Activated CD8-positive, alpha-beta memory T cell treated with anti-CD3 and anti-CD28 coated beads, Interleukin-2, amount 10 ng/mL, durations not matched to agents 7 days and 5 days (primary cell): ENCODE results near the gene TBCK. TPM values are rescaled to one million over a fixed set of nuclear protein-coding genes. Genes with fewer than 3 reads are reported as not detected.
"Not testable (repeated sequence)": the region's sequence is repeated elsewhere in the genome, so short reads cannot be mapped to it uniquely, and the experiment has no call there.

Experiments
- ATAC-seq: fragments of 150-1000 bp; cut with Tn5 transposase; one replicate; pipeline ENCODE4 v1.10.0; 2021; ENCODE audit warnings: moderate library complexity
- CTCF ChIA-PET: fragments of 350-600 bp; sonication (Branson Sonifier 250); formaldehyde crosslinking; loops from one replicate; lab custom pipeline; 2021; ENCODE audit warnings: antibody characterized with exemption; lab: Charles Lee
- DNase-seq: peaks from one replicate; pipeline ENCODE4 v3.0.0-alpha.2; 2020
- H3K27ac Mint-ChIP-seq: one replicate; pipeline ENCODE4 v1.8.0; 2021; ENCODE audit warnings: mild to moderate bottlenecking, mixed read lengths
- H3K27me3 Mint-ChIP-seq: one replicate; pipeline ENCODE4 v1.8.0; 2021; ENCODE audit warnings: mixed read lengths
- H3K36me3 Mint-ChIP-seq: one replicate; pipeline ENCODE4 v1.8.0; 2021; ENCODE audit warnings: mild to moderate bottlenecking, mixed read lengths
- H3K4me1 Mint-ChIP-seq: one replicate; pipeline ENCODE4 v1.8.0; 2021; ENCODE audit warnings: mixed read lengths
- H3K4me3 Mint-ChIP-seq: one replicate; pipeline ENCODE4 v1.8.0; 2021; ENCODE audit warnings: mild to moderate bottlenecking, moderate library complexity, mixed read lengths
- H3K9me3 Mint-ChIP-seq: one replicate; pipeline ENCODE4 v1.8.0; 2022; ENCODE audit warnings: low read depth, mixed read lengths
- total RNA-seq, 2 experiments: library from RNA; stranded (reverse); gene quantifications; one replicate each; pipeline ENCODE4 v1.2.3, GENCODE V29; 2021

Gene TBCK
- total RNA-seq, 2 experiments from 2014 or later, result 33.2 to 36.9 TPM

DNA sequence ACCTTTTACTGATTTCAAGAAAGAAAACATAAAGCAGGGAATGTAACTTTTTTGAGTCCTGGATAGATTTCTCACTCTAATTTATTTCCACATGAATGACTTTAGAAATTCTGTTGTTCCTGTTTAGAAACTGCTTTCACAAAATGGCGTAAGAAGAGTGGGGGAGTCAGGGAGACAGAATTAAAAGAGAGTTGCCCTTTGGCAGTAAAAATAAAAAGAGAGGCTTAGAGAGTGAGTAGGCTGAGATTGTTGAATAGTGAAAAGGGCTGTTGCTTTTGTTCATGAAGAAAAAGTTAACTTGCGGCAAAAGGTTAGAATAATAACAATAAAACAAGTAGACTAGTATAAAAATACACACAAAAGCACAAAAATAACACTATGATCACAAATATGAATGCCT is 166.1 kb downstream of the TBCK start:
- CTCF ChIA-PET, result no interaction called here
- Mint-ChIP-seq H3K36me3 (peaks cover 24% of the 10 kb centered on the region), H3K9me3 (peaks cover 2% of the 10 kb centered on the region), H3K27ac (no peak overlapping the region), H3K4me1 (no peaks in the 10 kb centered on the region), H3K27me3 (no peaks in the 10 kb centered on the region), H3K4me3 (no peak overlapping the region)
- no peak for DNase-seq
- ATAC-seq, result no peak

- Mint-ChIP-seq H3K27ac (no peak overlapping the region), H3K4me3 (no peak overlapping the region), H3K36me3 (peaks cover 21% of the 10 kb centered on the region), H3K27me3 (no peaks in the 10 kb centered on the region), H3K9me3 (peaks cover 2% of the 10 kb centered on the region), H3K4me1 (no peaks in the 10 kb centered on the region)
- CTCF ChIA-PET, result no interaction called here
- no peak for DNase-seq
- ATAC-seq, result no peak
These were observed 167.0 kb downstream of the TBCK start for GRCh38 chr4:106149026-106149425.

DNA sequence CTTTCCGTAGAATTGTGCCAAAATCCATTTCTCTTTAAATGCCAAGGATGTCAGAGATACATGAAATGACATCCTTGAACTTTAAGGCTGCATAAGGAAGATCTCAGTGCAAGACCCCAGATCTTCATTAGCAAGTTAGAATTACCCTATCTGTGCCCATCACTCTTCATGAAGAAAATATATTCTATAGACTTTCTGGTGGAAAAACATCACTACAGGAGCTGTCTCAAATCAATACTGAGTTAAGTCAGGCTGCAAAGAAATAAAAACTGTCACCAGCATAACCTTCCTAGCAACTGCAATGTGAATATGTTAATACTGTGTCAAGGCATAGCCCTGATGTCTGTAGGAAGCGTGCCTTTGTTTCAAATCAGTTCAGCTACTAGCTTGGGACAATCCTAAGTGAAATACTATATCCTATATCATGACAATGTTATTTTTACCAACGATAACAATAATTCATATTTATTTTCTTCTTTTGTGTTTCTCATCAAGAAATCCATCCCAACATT is 173.3 kb downstream of the TBCK start:
- Mint-ChIP-seq H3K4me1 (no peaks in the 10 kb centered on the region), H3K36me3 (peaks cover 16% of the 10 kb centered on the region), H3K9me3 (peaks cover 2% of the 10 kb centered on the region), H3K27ac (no peak overlapping the region), H3K4me3 (no peak overlapping the region), H3K27me3 (no peaks in the 10 kb centered on the region)
- CTCF ChIA-PET, result no interaction called here
- ATAC-seq (no peak), DNase-seq (no peak)

- Mint-ChIP-seq H3K36me3 (peaks cover 11% of the 10 kb centered on the region), H3K27me3 (no peaks in the 10 kb centered on the region), H3K27ac (no peak overlapping the region), H3K9me3 (no peaks in the 10 kb centered on the region), H3K4me3 (no peak overlapping the region), H3K4me1 (peaks cover 3% of the 10 kb centered on the region)
- ATAC-seq (no peak), DNase-seq (no peak)
- CTCF ChIA-PET, result no interaction called here
These were observed 175.4 kb downstream of the TBCK start for GRCh38 chr4:106140601-106141000.

GRCh38 chr4:106136777-106137331 is 179.2 kb downstream of the TBCK start:
- Mint-ChIP-seq H3K9me3 (peaks cover 6% of the 10 kb centered on the region), H3K4me1 (peaks cover 3% of the 10 kb centered on the region), H3K36me3 (peaks cover 21% of the 10 kb centered on the region), H3K4me3 (no peak overlapping the region), H3K27me3 (no peaks in the 10 kb centered on the region), H3K27ac (no peak overlapping the region)
- DNase-seq (no peak), ATAC-seq (no peak)
- CTCF ChIA-PET, result no interaction called here

DNA sequence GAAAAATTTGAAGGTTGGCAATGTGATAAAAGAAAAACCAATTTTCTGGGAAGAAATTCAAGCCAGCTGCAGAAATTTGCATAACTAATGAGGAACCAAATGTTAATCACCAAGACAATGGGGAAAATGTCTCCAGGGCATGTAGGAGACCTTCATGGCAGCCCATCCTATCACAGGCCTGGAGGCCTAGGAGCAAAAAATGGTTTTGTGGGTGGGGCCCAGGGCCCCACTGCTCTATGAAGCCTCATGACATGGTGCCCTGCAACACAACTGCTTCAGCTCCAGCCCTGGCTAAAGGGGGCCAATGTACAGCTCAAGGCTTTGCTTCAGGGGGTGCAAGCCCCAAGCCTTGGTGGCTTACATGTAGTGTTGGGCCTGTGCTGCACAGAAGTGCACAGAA is 184.0 kb downstream of the TBCK start:
- H3K9me3 Mint-ChIP-seq, result peaks cover 10% of the 10 kb centered on the region
- H3K36me3 Mint-ChIP-seq, result peaks cover 25% of the 10 kb centered on the region
- H3K4me3 Mint-ChIP-seq, result no peak overlapping the region
- no peak for ATAC-seq
- H3K27ac Mint-ChIP-seq, result no peak overlapping the region
- peaks cover 3% of the 10 kb centered on the region for H3K4me1 Mint-ChIP-seq
- CTCF ChIA-PET, result no interaction called here
- H3K27me3 Mint-ChIP-seq, result no peaks in the 10 kb centered on the region
- no peak for DNase-seq

- H3K36me3 Mint-ChIP-seq, result peaks cover 5% of the 10 kb centered on the region
- CTCF ChIA-PET, result interaction anchor here (1.0 kb wide), 1 partner anchor 9 kb away, joined by 3 read pairs; no protein-coding TSS in a partner anchor
These were observed 189.9 kb downstream of the TBCK start for GRCh38 chr4:106126062-106126461.

GRCh38 chr4:106119949-106120555 is 196.0 kb downstream of the TBCK start:
- ATAC-seq, DNase-seq, H3K27ac Mint-ChIP-seq, H3K4me1 Mint-ChIP-seq, H3K9me3 Mint-ChIP-seq, H3K4me3 Mint-ChIP-seq, CTCF ChIA-PET, H3K27me3 Mint-ChIP-seq: not testable (repeated sequence)
- peaks cover 14% of the 10 kb centered on the region for H3K36me3 Mint-ChIP-seq

More at GRCh38 chr4:106126062-106126461, 189.9 kb downstream of the TBCK start:
- no peak overlapping the region for H3K27ac Mint-ChIP-seq
- H3K27me3 Mint-ChIP-seq, result no peaks in the 10 kb centered on the region
- H3K4me1 Mint-ChIP-seq, result no peaks in the 10 kb centered on the region
- H3K4me3 Mint-ChIP-seq, result no peak overlapping the region
- no peak for ATAC-seq
- peaks cover 2% of the 10 kb centered on the region for H3K9me3 Mint-ChIP-seq
- no peak for DNase-seq

DNA sequence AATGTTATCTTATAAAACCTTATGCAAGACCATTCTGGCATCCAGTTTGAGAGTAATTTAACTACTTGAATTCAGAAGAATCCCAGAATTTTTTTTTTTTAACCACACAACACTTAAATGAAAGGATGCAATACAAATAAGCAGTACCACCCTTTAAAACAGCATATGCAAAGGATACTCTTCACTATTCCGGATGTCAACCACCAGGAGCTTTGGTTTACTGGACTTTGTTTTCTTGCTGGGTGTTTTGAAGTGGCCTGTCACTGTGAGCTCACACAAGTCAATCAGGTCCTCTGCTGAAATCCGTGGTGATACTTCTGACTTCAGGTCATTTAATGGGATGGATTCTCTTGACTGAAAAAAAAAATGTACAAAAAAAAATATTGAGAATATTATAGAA is 200.0 kb downstream of the TBCK start:
- peaks cover 7% of the 10 kb centered on the region for H3K9me3 Mint-ChIP-seq
- DNase-seq, result no peak
- no peaks in the 10 kb centered on the region for H3K27me3 Mint-ChIP-seq
- no peak overlapping the region for H3K4me3 Mint-ChIP-seq
- ATAC-seq, result no peak
- CTCF ChIA-PET, result no interaction called here
- H3K4me1 Mint-ChIP-seq, result no peaks in the 10 kb centered on the region
- H3K36me3 Mint-ChIP-seq, result peaks cover 43% of the 10 kb centered on the region
- no peak overlapping the region for H3K27ac Mint-ChIP-seq

GRCh38 chr4:106114270-106114669 is 201.7 kb downstream of the TBCK start:
- H3K9me3 Mint-ChIP-seq, result peaks cover 12% of the 10 kb centered on the region
- DNase-seq (no peak), ATAC-seq (no peak)
- no peak overlapping the region for H3K4me3 Mint-ChIP-seq
- H3K36me3 Mint-ChIP-seq, result peaks cover 56% of the 10 kb centered on the region
- CTCF ChIA-PET, result no interaction called here
- no peaks in the 10 kb centered on the region for H3K4me1 Mint-ChIP-seq
- H3K27ac Mint-ChIP-seq, result no peak overlapping the region
- H3K27me3 Mint-ChIP-seq, result no peaks in the 10 kb centered on the region

DNA sequence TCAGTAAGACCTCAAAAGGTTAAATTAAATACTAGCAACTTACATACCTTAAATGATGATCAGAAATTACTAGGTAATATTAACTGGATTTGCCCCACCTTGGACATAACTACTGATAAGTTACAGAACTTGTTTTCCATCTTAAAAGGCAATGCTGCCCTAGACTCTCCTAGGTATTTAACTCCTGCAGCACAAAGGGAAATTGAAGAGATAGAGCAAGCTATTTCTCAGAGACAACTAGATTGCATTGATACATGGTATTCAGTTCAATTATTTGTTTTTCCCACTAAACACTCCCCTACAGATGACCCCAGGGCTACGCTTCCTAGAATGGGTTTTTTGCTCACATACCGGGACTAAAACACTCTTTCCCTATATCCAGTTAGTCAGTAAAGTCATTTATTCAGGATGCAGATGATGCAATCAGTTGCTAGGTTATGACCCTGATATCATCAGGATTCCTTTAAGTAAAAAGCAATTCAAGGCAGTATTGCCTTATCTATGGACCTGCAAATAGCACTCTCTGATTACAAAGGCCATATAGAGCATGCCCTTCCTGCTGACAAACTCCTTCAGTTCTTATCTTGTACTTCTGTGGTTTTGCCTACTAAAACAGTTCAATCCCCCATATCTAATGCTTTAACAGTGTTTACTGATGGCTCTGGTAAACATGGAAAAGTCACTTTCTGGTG is 204.1 kb downstream of the TBCK start:
- CTCF ChIA-PET, H3K4me1 Mint-ChIP-seq, H3K27me3 Mint-ChIP-seq, ATAC-seq, DNase-seq, H3K4me3 Mint-ChIP-seq, H3K27ac Mint-ChIP-seq: not testable (repeated sequence)
- Mint-ChIP-seq H3K9me3 (peaks cover 15% of the 10 kb centered on the region), H3K36me3 (peaks cover 73% of the 10 kb centered on the region)

- no peak for DNase-seq
- Mint-ChIP-seq H3K27ac (no peak overlapping the region), H3K36me3 (peaks cover 76% of the 10 kb centered on the region), H3K27me3 (no peaks in the 10 kb centered on the region), H3K9me3 (peaks cover 15% of the 10 kb centered on the region), H3K4me3 (no peak overlapping the region), H3K4me1 (no peaks in the 10 kb centered on the region)
- CTCF ChIA-PET, result no interaction called here
- no peak for ATAC-seq
These were observed 206.1 kb downstream of the TBCK start for GRCh38 chr4:106109929-106110328.

DNA sequence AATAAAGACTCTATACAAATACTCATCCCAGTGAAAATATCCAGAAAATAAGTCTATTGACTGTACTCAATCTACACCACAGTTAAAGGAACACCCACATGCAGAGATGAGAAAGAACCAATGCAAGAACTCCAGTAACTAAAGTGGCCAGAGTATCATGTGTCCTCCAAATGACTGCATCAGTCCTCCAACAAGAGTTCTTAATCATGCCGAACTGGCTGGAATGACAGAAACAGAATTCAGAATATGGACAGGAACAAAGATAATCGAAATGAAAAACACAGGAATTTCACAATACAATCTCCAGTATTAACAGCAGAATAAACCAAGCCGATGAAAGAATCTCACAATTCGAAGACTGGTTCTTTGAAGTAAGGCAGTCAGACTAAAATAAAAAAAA is 210.3 kb downstream of the TBCK start:
- no peak for ATAC-seq
- peaks cover 57% of the 10 kb centered on the region for H3K36me3 Mint-ChIP-seq

DNA sequence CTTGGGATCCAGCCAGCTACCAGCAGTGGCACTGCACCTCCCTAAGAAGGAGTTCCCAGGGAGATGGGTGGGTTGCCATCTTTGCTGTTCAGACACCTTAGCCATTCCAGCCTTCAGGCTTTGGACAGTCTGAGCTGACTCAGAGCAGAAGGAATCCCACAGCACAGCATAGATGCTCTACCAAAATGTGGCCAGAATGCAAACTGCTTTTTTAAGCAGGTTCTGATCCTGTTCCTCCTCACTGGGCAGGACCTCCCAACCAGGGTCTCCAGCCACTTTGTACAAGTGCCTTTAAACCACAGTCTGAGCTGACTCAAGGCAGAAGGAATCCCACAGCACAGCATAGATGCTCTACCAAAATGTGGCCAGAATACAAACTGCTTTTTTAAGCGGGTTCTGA is 211.7 kb downstream of the TBCK start:
- Mint-ChIP-seq H3K27me3 (no peaks in the 10 kb centered on the region), H3K9me3 (peaks cover 4% of the 10 kb centered on the region), H3K36me3 (peaks cover 48% of the 10 kb centered on the region), H3K27ac (no peak overlapping the region), H3K4me3 (no peak overlapping the region), H3K4me1 (no peaks in the 10 kb centered on the region)
- ATAC-seq, result no peak
- CTCF ChIA-PET, result no interaction called here
- no peak for DNase-seq

More for the DNA sequence above, 210.3 kb downstream of the TBCK start:
- H3K27me3 Mint-ChIP-seq, result no peaks in the 10 kb centered on the region
- DNase-seq, result no peak
- CTCF ChIA-PET, result no interaction called here
- peaks cover 12% of the 10 kb centered on the region for H3K9me3 Mint-ChIP-seq
- no peak overlapping the region for H3K27ac Mint-ChIP-seq
- H3K4me3 Mint-ChIP-seq, result no peak overlapping the region
- no peaks in the 10 kb centered on the region for H3K4me1 Mint-ChIP-seq
